GM12874 (cell line): ENCODE data around the gene SLC66A2.

Source experiments
- CTCF ChIP-seq: IDR thresholded peaks from 2 replicates; pipeline ENCODE4 v1.5.1; 2011; ENCODE audit warnings: low read depth, mild to moderate bottlenecking, control low read depth, low read length, moderate library complexity; ENCODE audit not compliant: insufficient read depth

SLC66A2 gene

GRCh38 chr18:79986726-79987125 is 35.3 kb upstream of the SLC66A2 start:
- TF ChIP-seq CTCF, result no peak

DNA sequence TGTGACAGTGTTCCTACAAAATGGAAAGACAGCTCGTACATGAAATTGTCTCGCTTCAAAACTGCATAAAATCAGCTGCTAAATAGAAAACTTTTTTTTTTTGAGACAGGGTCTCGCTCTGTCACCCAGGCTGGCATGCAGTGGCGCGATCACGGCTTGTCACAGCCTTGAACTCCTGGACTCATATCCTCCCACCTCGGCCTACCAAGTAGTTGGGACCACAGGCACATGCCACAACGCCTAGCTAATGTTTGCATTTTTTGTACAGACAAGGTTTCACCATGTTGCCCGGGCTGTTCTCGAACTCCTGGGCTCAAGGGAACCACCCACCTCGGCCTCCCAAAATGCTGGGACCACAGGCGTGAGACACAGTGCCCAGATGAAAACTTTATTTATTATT is 33.7 kb upstream of the SLC66A2 start:
- TF ChIP-seq CTCF, result no peak

DNA sequence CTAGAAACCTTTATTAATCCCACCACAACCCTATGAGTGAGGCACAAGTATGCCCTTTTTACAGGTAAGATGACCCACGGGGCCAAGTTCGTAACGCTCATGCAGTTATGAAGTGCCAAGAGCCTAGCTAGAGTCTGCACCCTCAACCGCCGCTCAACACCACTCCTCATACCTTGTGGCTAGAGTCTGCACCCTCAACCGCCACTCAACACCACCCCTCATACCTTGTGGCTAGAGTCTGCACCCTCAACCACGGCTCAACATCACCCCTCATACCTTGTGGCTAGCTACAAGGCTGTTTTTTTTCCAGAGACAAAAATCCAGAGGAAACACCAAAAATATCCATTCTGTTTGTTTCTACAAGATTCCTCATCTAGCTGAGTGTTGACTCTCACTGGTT is 32.3 kb upstream of the SLC66A2 start:
- no peak for TF ChIP-seq CTCF

GRCh38 chr18:79983253-79983652 is 31.8 kb upstream of the SLC66A2 start:
- TF ChIP-seq CTCF, result no peak

DNA sequence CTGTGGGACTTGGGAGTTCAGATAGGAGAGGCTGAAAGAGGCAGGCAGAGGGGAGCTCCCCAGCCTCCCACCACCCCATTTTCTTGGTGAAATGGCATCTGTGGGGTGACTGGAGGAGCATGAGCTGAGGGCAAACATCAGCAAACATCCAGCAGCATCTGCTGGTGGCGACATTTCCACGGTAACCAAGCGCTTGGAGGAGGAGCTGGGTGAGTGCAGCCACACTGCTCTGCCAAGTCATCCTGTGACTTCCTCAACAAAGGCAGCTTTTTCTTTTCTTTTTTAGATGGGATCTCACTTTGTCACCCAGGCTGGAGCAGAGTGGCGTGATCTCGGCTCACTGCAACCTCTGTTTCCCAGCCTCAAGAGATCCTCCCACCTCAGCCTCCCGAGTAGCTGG is 31.3 kb upstream of the SLC66A2 start:
- TF ChIP-seq CTCF, result no peak

GRCh38 chr18:79980585-79980984 is 29.1 kb upstream of the SLC66A2 start:
- TF ChIP-seq CTCF, result no peak

DNA sequence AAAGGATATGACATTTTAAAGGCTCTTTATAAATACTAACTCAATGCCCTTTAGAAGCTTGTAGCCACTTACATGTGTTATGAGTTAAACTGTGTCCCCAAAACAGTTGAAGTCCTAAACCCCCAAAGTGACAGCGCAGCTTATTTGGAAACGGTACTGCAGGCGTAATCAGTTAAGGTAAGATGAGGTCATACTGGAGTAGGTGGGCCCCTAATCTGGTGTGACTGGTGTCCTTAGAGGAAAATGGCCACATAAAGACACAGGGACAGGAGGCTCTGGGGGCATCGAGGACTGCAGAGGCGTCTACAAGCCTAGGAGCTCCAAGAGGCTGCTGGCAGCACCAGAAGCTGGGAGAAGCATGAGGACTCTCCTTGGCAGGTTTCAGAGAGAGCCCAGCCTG is 28.4 kb upstream of the SLC66A2 start:
- no peak for TF ChIP-seq CTCF
